PC-9 (cell line): ENCODE measurements around the gene AKR1C1.
"Not testable (repeated sequence)": the region's sequence is repeated elsewhere in the genome, so short reads cannot be mapped to it uniquely, and the experiment has no call there.

Experiments used
- EZH2 ChIP-seq: fragments of 200-600 bp; sonication (generic); IDR thresholded peaks from 2 replicates; pipeline ENCODE4 v1.8.0; 2017; ENCODE audit warnings: antibody characterized with exemption, low read depth
- TF ChIP-seq, protein P1 (sequence below): fragments of 200-600 bp; sonication (generic); conservative IDR thresholded peaks from 2 replicates; pipeline ENCODE4 v1.6.1; 2017; ENCODE audit warnings: mixed run types, antibody characterized with exemption, mild to moderate bottlenecking, moderate library complexity

- TF ChIP-seq, protein P1, sequence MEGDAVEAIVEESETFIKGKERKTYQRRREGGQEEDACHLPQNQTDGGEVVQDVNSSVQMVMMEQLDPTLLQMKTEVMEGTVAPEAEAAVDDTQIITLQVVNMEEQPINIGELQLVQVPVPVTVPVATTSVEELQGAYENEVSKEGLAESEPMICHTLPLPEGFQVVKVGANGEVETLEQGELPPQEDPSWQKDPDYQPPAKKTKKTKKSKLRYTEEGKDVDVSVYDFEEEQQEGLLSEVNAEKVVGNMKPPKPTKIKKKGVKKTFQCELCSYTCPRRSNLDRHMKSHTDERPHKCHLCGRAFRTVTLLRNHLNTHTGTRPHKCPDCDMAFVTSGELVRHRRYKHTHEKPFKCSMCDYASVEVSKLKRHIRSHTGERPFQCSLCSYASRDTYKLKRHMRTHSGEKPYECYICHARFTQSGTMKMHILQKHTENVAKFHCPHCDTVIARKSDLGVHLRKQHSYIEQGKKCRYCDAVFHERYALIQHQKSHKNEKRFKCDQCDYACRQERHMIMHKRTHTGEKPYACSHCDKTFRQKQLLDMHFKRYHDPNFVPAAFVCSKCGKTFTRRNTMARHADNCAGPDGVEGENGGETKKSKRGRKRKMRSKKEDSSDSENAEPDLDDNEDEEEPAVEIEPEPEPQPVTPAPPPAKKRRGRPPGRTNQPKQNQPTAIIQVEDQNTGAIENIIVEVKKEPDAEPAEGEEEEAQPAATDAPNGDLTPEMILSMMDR: not testable (repeated sequence)
- not testable (repeated sequence) for TF ChIP-seq EZH2
Measured at GRCh38 chr10:5032444-5032843, 69.2 kb downstream of the AKR1C1 start.
